A549 (cell line): ENCODE measurements around the gene ZGLP1.

ENCODE experiments used
- NPAS2 ChIP-seq: fragments of 250-450 bp; sonication (Bioruptor Pico); IDR thresholded peaks from 2 replicates; pipeline ENCODE4 v1.8.0; 2022; ENCODE audit warnings: mild to moderate bottlenecking, moderate library complexity, borderline replicate concordance
- POLR2A ChIP-seq: IDR thresholded peaks from 2 replicates; pipeline ENCODE4 v1.6.1; 2012; ENCODE audit warnings: mild to moderate bottlenecking, low read length
- REST ChIP-seq: fragments of 200-600 bp; sonication (generic); IDR thresholded peaks from 2 replicates; pipeline ENCODE4 v1.6.1; 2016; ENCODE audit warnings: antibody characterized with exemption, mild to moderate bottlenecking, moderate library complexity
- RFX5 ChIP-seq: fragments of 450-650 bp; IDR thresholded peaks from 2 replicates; pipeline ENCODE4 v1.7.1; 2014; ENCODE audit warnings: antibody characterized with exemption, mild to moderate bottlenecking, moderate library complexity
- SREBF2 ChIP-seq: fragments of 450-650 bp; IDR thresholded peaks from 2 replicates; pipeline ENCODE4 v1.6.1; 2014; ENCODE audit warnings: mild to moderate bottlenecking, moderate library complexity
- TF ChIP-seq, protein P1 (sequence below): fragments of >200 bp; sonication (Bioruptor Twin); formaldehyde crosslinking; IDR thresholded peaks from 3 replicates; pipeline ENCODE4 v1.5.1; 2016

DNA sequence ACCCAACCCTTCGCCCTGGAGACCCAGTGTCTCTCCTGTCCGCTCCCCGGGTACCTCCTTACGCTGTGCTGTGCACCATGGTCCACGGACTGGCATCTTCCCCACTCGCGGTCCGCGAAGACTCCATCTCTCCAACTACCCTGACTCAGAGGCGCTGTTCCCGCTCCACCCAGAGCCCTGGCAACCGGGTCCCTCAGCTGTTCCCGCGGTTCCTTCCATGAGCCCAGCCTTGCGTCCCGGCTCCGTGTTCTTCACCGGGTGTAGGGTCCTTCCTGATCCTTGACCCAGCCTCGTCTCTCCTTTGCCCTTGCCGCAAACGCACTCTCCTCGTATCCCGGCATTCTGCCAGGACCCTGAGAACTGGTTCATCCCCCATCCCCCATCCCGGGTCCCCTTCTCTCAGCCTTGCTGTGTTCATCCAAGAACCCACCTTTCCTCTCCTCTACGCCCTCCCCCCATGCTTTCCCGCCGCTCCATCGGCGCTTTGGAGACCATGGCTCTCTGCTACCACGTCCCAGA, 19.2 kb downstream of the ZGLP1 start:
- TF ChIP-seq, protein P1, sequence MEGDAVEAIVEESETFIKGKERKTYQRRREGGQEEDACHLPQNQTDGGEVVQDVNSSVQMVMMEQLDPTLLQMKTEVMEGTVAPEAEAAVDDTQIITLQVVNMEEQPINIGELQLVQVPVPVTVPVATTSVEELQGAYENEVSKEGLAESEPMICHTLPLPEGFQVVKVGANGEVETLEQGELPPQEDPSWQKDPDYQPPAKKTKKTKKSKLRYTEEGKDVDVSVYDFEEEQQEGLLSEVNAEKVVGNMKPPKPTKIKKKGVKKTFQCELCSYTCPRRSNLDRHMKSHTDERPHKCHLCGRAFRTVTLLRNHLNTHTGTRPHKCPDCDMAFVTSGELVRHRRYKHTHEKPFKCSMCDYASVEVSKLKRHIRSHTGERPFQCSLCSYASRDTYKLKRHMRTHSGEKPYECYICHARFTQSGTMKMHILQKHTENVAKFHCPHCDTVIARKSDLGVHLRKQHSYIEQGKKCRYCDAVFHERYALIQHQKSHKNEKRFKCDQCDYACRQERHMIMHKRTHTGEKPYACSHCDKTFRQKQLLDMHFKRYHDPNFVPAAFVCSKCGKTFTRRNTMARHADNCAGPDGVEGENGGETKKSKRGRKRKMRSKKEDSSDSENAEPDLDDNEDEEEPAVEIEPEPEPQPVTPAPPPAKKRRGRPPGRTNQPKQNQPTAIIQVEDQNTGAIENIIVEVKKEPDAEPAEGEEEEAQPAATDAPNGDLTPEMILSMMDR = no peak
- TF ChIP-seq REST (no peak), POLR2A (no peak), SREBF2 (no peak), NPAS2 (CRISPR knock-in tag) (no peak), RFX5 (no peak)
